HepG2 (cell line): ENCODE results near the gene CDC14B. TPM values are rescaled to one million over a fixed set of nuclear protein-coding genes. Genes with fewer than 3 reads are reported as not detected.

ENCODE experiments used
- ARID4A ChIP-seq: sonication (generic); formaldehyde crosslinking; IDR thresholded peaks from 2 replicates; pipeline ENCODE4 v1.5.0; 2020; ENCODE audit warnings: mild to moderate bottlenecking, missing genetic modification reagents, borderline replicate concordance
- ATF2 ChIP-seq: sonication (generic); formaldehyde crosslinking; IDR thresholded peaks from 2 replicates; pipeline ENCODE4 v1.4.0; 2020; ENCODE audit warnings: missing genetic modification reagents
- CREM ChIP-seq, 2 experiments: sonication (generic) in 1 of 2; formaldehyde crosslinking in 1 of 2; IDR thresholded peaks; 2 replicates each; pipeline versions ENCODE4 v1.4.0 to v1.6.1; 2016 to 2020; ENCODE audit warnings: antibody characterized with exemption in 1 of 2, mild to moderate bottlenecking in 1 of 2, missing genetic modification reagents in 1 of 2
- CTCF ChIP-seq: sonication (generic); formaldehyde crosslinking; IDR thresholded peaks from 2 replicates; pipeline ENCODE4 v1.5.0; 2020; ENCODE audit warnings: mild to moderate bottlenecking, missing genetic modification reagents, moderate library complexity
- KDM5B ChIP-seq: sonication (generic); formaldehyde crosslinking; IDR thresholded peaks from 2 replicates; pipeline ENCODE4 v1.4.0; 2020; ENCODE audit warnings: missing genetic modification reagents, mild to moderate bottlenecking, borderline replicate concordance
- MXD1 ChIP-seq: sonication (generic); formaldehyde crosslinking; IDR thresholded peaks from 2 replicates; pipeline ENCODE4 v1.4.0; 2020; ENCODE audit warnings: mild to moderate bottlenecking, missing genetic modification reagents
- SRSF1 ChIP-seq: fragments of 200-400 bp; formaldehyde crosslinking; optimal IDR thresholded peaks from 2 replicates; pipeline ENCODE3; 2017; ENCODE audit warnings: mild to moderate bottlenecking, low read depth, low read length, moderate library complexity
- SSRP1 ChIP-seq: IDR thresholded peaks from 2 replicates; pipeline ENCODE4 v1.6.1; 2016; ENCODE audit warnings: control low read depth
- TEAD3 ChIP-seq: optimal IDR thresholded peaks from 2 replicates; pipeline ENCODE3; 2016; ENCODE audit warnings: borderline replicate concordance
- ZBTB4 ChIP-seq: sonication (generic); formaldehyde crosslinking; IDR thresholded peaks from 2 replicates; pipeline ENCODE4 v1.4.0; 2020; ENCODE audit warnings: missing genetic modification reagents, mild to moderate bottlenecking, borderline replicate concordance
- ZNF207 ChIP-seq: fragments of 450-650 bp; IDR thresholded peaks from 2 replicates; pipeline ENCODE4 v1.6.1; 2016; ENCODE audit warnings: antibody characterized with exemption, borderline replicate concordance
- ZNF414 ChIP-seq: sonication (generic); formaldehyde crosslinking; IDR thresholded peaks from 2 replicates; pipeline ENCODE4 v1.5.0; 2020; ENCODE audit warnings: missing genetic modification reagents
- ZNF468 ChIP-seq: sonication (generic); formaldehyde crosslinking; IDR thresholded peaks from 2 replicates; pipeline ENCODE4 v1.8.0; 2022; ENCODE audit warnings: mild to moderate bottlenecking, moderate library complexity, missing genetic modification reagents
- ZNF496 ChIP-seq: sonication (generic); formaldehyde crosslinking; IDR thresholded peaks from 2 replicates; pipeline ENCODE4 v1.8.1; 2023; ENCODE audit warnings: mild to moderate bottlenecking, moderate library complexity, missing genetic modification reagents; ENCODE audit not compliant: insufficient replicate concordance
- ZNF713 ChIP-seq: sonication (generic); formaldehyde crosslinking; IDR thresholded peaks from 2 replicates; pipeline ENCODE4 v1.4.0; 2020; ENCODE audit warnings: mild to moderate bottlenecking, missing genetic modification reagents
- ZNF737 ChIP-seq: sonication (generic); formaldehyde crosslinking; IDR thresholded peaks from 2 replicates; pipeline ENCODE4 v1.5.0; 2020; ENCODE audit warnings: missing genetic modification reagents, mild to moderate bottlenecking, borderline replicate concordance
- polyA plus RNA-seq, 8 experiments: library from polyadenylated mRNA; depleted of rRNA in 3 of 8; stranded (reverse) in 7 of 8; unstranded in 1 of 8; fragments of >200 nt; fragmentation: Illumina TruSeq in 4 of 8; extraction: Trizol in 4 of 8; gene quantifications; 2 replicates each; pipeline versions ENCODE4 v1.2.1 to v1.2.3, GENCODE V29; 2011 to 2016; ENCODE audit warnings: low read depth in 4 of 8, missing spikeins in 1 of 8, mixed read lengths in 1 of 8; ENCODE audit not compliant: insufficient read depth in 1 of 8
- total RNA-seq, 5 experiments: library from RNA; depleted of rRNA; stranded (reverse); fragments of >200 nt; fragmentation: Illumina TruSeq; extraction: Trizol; gene quantifications; 2 replicates each; pipeline ENCODE4 v1.2.3, GENCODE V29; 2016; ENCODE audit warnings: low read depth in 1 of 5

Gene CDC14B
- total and polyA plus RNA-seq, 2 of the 13 experiments (the other 11 are each of a cell fraction or from before 2014, with no cell fraction given) = 25.8 to 33.3 TPM

- TF ChIP-seq ZNF713 (CRISPR knock-in tag) (no peak), CREM (IDR thresholded peaks at IDR 0.05) (peak; percentile 91), CREM (CRISPR knock-in tag; IDR thresholded peaks at IDR 0.05) (peak; percentile 58; the same call in 1 of the 2 replicates), KDM5B (0 out of 2 replicates have a peak, but pooled peaks have one; percentile 36), MXD1 (CRISPR knock-in tag) (0 out of 2 replicates have a peak, but pooled peaks have one; percentile 17), ZNF496 (CRISPR knock-in tag) (no peak), ZNF414 (CRISPR knock-in tag) (no peak), ZNF737 (CRISPR knock-in tag) (no peak), SRSF1 (no peak), CTCF (peak; percentile 17), ATF2 (no peak; the same call in 1 of the 2 replicates), SSRP1 (no peak), TEAD3 (CRISPR knock-in tag) (no peak), ZNF207 (no peak), ZBTB4 (CRISPR knock-in tag) (no peak), ZNF468 (CRISPR knock-in tag) (no peak), ARID4A (CRISPR knock-in tag) (peak; percentile 43; the same call in 1 of the 2 replicates)
Observed at GRCh38 chr9:96619491-96620180, at the start of gene CDC14B (continued).
